ENCODE data around the gene WEE2.
"Not testable (repeated sequence)": the region's sequence is repeated elsewhere in the genome, so short reads cannot be mapped to it uniquely, and the experiment has no call there.

Gene WEE2

GRCh38 chr7:141752634-141753033 is 44.5 kb downstream of the WEE2 start:
- DNase-seq (ENCODE audit: low read depth): no peak
- H3K4me3 ChIP-seq (ENCODE audit: control insufficient read depth, low read depth, low read length): no peak overlapping the region
- TF ChIP-seq CTCF (IDR thresholded peaks at IDR 0.05; ENCODE audit: control insufficient read depth, insufficient read depth, low read depth, low read length, missing control alignments): peak; percentile 16

GRCh38 chr7:141754939-141755338 is 46.8 kb downstream of the WEE2 start:
- no peak for DNase-seq (ENCODE audit: low read depth)
- H3K4me3 ChIP-seq (ENCODE audit: control insufficient read depth, low read depth, low read length): no peak overlapping the region

GRCh38 chr7:141763797-141764196 is 55.6 kb downstream of the WEE2 start, which contains the start of gene TAS2R3:
TSS of gene TAS2R3 (plus strand) at chr7:141764097. CDS start at chr7:141764159, 62 bp downstream.
- H3K4me3 ChIP-seq (ENCODE audit: control insufficient read depth, low read depth, low read length): no peak within 1 kb of the TSS
- DNase-seq (ENCODE audit: low read depth): no peak
- TF ChIP-seq CTCF (IDR thresholded peaks at IDR 0.05; ENCODE audit: control insufficient read depth, insufficient read depth, low read depth, low read length, missing control alignments): no peak

More at GRCh38 chr7:141754939-141755338, 46.8 kb downstream of the WEE2 start:
- TF ChIP-seq CTCF (IDR thresholded peaks at IDR 0.05; ENCODE audit: control insufficient read depth, insufficient read depth, low read depth, low read length, missing control alignments): peak; percentile 42

GRCh38 chr7:141770083-141770583 is 62.0 kb downstream of the WEE2 start:
- not testable (repeated sequence) for H3K4me3 ChIP-seq (ENCODE audit: control insufficient read depth, low read depth, low read length); DNase-seq (ENCODE audit: low read depth)

GRCh38 chr7:141776374-141776773 is 68.2 kb downstream of the WEE2 start, which contains the start of gene TAS2R4:
TSS of gene TAS2R4 (plus strand) at chr7:141776674. CDS start at chr7:141778489, 1,815 bp downstream.
- no peak within 1 kb of the TSS for H3K4me3 ChIP-seq (ENCODE audit: control insufficient read depth, low read depth, low read length)
- TF ChIP-seq CTCF (IDR thresholded peaks at IDR 0.05; ENCODE audit: control insufficient read depth, insufficient read depth, low read depth, low read length, missing control alignments): no peak
- no peak for DNase-seq (ENCODE audit: low read depth)

Measured in AG09309 (cell line).